ENCODE data around the gene TLL2.

The TLL2 gene

GRCh38 chr10:96460316-96460715 lies 53.4 kb downstream of the TLL2 start:
- no peak for DNase-seq

DNA sequence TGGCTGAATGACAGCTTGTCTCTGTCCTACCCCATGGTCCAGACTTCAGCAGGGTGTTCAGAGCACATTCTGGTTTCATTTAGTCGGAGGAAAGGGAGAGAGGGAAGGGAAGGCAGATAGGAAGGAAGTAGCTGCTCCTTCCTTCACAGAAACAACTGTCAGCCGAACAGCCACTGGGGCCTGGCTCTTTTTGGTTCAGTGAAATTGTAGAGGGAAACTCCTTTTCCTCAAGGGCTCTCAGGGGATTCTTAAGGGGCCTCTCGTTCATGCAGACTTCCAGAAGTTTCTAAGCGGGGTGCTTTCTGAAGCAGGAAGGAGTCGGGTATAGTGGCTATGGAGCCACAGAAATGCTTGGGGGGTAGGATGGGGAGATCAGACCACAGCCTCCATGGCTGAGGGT lies 56.4 kb downstream of the TLL2 start:
- DNase-seq, result no peak

DNA sequence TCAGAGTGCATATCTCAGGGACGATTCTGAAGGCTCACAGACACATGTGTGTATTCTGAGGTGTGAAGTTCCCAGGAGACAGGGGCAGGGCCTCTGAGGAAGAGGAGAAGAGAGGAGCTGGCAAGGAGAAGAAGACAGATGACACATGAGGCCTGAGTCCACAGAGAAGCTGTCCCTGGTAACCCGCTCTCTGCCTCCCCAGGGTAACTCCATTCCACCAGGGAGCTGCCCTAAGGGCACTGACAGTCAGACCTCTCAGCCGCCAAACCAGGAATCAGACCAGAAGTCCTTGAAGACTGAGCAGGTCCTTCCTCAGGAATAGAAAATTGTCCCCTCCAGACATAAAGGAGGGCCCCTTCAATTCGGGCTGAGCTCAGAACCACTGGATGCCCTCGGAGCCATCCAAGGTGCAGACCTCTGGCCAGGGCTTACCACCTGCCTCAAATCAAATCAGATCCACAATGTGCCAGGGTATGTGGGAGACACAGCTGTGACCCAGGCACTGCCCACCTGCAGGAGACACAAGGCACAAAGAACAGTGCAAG lies 57.4 kb downstream of the TLL2 start:
- DNase-seq, result no peak

DNA sequence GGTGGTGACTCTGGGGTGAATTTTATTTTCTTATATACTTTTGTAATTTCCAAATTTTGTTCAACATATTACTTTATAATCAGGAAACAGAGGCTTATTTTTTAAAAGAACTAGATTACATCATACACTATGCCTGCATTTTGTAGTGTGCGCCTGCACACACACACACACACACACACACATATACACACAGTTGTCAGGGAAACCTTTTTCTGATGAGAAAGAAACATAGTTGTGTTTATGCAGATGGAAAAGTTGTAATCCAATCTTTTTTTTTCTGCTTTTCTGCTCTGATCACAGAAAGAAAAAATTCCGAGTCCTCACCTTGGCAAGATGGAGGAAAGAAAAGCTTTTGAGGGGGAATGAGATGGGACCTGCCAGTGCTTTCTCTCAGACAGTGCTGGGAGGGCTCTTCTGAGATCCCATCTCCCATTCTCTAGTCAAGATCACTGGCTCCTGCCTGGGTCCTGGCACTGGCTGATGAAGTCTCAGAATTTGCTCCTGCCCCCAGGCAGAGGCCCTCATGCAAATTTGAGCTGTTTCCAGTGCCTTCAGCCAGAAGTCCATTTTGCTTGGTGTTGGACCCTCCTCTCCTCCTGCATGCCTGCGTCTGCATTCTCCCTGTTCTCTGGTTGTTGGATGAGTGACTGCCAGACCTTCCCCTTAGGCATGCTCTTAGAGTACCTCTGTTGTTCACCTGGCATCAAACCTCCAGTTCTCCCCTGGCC lies 59.7 kb downstream of the TLL2 start:
- no peak for DNase-seq

DNA sequence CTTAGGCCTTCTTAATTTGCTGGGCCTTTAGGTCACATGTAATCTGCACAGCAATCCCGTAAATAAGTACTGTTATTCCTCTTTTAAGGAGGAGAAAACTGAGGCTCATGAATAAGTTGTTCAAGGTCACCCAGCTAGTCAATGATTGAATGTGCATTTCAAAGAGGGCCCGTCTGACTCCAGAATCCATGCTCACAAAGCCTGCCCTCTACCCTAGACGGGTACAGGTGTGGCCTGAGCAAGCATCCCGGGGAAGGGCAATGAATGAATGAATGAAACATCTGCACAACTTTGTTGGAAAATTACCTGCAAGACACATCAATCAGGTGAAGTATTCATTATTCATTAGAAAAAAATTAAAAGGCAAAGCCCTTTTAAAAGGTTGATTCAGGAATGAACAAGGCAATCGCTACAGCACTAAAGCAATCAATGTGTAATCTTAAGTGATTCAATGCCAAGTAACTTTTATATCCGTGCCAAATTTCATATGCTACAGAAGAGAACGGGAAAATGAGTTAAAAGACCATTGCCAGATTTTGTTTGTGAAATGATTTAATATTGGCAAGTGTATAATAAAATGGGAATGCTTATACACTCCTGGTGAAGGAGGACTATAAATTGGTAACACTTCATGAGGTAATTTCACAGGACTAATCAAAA lies 61.1 kb downstream of the TLL2 start:
- DNase-seq, result no peak

DNA sequence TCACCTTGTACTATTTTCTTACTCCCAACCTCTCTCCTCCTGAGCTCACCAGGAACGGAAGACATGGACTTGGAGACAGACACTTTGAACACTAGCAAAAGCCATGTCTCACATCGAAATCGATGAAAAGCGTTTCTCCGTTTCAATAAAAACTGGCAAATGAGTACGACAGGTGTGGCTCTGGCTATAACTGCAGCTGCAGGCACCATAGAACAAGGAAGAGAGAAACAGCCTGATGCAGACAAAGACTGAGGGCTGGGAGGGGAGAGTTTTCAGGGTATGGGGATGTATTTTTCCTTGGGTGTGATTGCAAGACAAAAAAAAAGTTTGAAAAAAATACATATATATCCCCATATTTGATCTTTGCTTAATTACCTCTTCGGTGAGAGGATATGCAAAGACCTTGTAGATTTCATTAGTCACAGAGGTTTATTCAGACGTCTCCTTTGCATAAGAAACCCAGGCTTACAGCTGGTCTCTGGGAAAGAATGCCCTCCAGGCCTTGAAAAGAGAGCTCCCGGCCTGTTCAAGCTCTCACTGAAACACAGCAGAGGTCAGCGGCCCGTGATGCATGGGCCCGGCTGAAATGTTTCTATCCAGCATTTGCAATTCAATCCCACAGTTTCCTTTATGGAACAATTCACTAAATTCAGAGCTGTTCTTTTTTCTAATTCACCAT lies 63.1 kb downstream of the TLL2 start:
- DNase-seq, result peak; percentile 14

DNA sequence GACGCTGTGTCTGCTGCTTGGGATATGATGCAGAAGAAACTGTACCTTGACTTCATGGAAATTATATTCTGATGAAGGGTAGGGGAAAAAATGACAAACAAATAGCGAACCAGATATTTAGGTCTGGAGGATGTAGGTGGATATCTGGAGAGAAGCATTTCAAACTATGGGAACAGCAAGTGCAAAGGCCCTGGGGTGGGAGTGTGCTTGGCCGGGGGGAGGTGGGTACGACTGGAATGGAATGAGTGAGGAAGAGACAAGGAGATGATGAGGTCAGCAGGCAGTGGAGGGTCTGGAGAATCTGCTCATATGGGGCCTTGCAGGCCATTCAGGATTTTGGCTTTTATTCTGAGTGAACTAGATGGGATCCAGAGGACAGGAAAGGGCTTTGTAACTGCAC lies 65.2 kb downstream of the TLL2 start:
- no peak for DNase-seq

DNA sequence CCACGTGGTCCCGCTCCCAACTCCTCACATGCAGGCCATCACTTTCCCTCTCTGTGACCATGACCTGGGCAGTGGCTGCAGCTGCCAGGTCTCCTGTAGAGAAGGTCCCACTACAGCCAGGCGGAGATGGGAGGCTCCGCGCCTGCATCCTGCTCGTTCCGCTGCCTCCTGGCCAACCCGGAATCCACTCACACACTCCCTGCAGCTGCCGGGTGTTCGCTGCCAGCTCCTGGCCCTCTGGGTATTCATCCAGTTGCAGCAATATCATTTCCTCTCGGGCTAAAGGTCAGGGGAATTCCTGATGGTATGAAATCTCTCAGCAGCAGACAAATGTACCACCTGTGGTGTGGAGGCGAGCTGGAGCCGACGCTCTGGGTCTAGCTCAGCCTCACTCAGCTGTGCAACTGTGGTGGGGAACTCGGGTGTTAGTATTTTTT lies 65.7 kb downstream of the TLL2 start:
- peak; percentile 57 for DNase-seq

GRCh38 chr10:96446966-96447596 lies 66.6 kb downstream of the TLL2 start:
- no peak for DNase-seq

DNA sequence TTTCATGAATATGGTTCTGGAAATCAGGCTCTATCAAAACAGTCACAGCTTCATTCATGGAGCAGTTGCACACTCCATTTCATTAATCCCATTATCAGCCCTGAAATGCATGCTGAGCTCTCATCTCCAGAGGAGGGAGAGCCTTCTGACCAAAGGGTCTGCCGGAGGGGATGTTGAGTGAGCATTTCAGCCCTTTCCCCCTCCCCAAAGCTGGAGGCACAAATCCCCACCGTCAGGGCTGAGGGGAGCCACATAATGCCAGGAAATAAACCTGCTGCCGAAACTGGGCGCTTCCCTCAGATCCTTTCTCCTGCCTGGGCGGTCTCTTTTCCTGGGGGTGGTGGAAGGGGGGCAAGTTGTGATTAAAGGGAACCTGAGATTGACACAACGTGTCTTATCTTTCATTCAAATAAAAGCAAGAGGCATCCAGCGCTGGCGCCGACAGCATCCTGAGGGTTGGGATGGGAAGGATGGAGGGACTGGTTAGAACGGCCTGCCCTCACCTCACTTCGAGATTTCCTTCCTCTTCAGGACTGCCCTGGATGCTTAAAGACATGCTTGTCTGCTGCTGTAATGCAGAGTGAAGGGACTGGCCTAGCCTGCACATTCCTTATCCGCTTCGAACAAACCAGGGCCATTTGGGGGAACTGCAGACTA lies 71.6 kb downstream of the TLL2 start:
- DNase-seq, result peak; percentile 50

DNA sequence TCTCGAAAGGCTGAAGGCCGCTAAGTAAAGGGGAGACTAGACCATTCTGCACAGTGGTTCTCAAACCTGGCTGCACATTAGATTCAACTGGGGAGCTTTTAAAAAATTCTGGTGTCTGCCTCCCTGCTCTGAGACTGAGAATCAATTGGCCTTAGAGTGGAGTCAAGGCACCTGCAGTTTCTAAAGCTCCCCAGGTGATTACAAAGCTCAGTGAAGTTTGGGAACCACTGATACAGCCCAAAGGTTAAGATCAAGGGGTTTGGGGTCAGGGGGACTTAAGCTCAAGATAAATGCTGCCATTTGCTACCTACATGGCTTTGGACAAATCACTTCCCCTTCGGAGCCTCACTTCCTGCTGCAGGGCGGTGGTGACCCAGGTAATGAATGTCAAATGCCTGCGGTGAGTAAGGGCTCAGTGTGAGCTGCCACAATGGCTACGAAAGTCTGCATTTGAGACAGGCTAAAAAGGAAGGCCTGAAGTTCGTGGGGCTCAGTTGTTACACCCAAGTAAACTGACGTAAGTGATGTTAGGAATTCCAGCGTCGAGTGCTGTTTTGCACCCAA lies 72.3 kb downstream of the TLL2 start:
- peak; percentile 49 for DNase-seq

- peak; percentile 38 for DNase-seq
Measured at GRCh38 chr10:96440361-96441292, 73.1 kb downstream of the TLL2 start.

DNA sequence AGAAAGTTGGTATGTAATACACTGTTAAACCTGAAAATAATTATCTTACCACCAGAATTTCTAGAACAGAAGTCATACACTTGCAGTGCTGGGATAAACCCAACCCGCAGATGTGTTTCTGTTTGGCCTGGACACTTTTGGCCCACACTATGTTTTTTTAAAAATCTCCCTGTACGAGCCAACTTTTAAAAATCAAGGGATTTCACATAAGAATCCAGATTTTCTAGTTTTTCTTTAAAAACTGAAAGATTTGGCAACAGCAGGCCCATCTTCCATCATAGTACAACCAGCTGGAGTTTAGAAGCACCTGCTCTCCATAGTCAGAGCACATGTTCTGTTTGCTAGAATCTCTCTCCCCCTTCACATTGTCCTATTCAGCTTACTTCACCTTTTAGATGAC lies 74.0 kb downstream of the TLL2 start:
- DNase-seq, result no peak

DNA sequence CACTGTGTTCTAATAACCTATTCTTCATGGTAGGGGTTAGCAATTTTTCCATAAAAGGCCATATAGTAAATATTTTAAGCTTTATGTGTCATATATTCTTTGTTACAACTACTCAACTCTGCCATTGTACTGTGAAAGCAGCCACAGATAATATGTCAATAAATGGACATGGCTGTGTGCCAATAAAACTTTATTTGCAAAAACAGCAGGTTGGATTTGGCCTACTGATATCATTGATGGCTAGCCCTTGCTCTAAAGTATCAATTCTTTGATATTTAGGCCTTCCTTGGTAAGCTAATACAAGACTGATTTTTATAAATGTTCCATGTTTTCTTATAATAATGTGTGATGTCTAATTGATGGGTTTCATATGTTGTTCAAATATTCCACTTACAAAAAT lies 77.7 kb downstream of the TLL2 start:
- DNase-seq, result no peak

DNA sequence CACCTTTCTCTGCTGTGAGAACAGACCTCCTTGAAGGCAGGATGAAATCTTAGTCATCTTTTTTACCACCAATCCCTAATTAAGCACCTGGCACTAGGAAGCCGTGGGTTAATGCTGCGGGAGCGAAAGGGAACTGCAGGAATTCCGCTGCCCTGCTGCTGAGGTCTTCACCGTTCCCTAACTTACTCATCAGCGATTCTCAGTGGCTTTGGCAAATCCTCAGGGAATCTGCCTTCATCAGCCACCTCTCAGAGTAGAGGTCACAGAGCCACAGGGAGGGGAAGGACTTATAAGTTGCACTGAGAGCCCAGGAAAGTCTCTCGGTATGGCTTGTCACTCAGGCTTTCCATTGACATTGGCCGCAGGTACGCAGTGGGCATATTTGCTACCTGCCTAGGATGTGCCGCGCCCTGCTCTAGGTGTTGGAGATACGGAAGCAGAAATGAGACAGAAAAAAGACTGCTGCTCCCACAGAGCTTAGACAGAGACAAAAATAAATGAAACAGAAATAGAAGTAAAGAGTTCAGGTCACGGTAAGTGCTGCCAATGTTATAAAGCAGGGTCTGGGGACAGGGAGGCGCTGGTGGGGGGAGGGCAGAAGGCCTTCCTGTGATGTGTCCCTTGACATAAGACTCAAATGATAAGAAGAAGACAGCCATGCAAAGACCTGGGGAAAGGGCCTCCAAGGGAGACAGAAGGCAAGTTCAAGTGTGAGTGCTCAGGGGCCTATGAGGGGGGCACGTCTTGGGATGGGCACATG lies 82.3 kb downstream of the TLL2 start:
- no peak for DNase-seq

DNA sequence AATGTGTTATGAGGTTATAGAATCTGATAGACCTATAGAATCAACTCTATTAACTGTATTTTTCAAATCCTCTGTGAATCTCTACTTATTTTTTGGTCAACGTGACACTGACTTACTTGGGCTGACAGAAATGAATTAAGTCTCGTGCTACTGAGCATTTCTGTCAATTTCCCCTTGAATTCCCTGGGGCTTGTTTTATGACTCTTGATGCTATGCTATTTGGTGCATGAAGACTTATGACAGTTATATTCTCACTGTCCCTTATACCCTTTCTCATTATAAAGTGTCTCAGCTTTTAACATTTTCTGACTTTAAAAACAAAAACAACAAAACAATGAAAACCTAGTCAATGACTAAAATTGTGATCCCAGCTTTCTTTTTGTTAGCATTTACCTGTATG lies 86.4 kb downstream of the TLL2 start:
- DNase-seq, result no peak

DNA sequence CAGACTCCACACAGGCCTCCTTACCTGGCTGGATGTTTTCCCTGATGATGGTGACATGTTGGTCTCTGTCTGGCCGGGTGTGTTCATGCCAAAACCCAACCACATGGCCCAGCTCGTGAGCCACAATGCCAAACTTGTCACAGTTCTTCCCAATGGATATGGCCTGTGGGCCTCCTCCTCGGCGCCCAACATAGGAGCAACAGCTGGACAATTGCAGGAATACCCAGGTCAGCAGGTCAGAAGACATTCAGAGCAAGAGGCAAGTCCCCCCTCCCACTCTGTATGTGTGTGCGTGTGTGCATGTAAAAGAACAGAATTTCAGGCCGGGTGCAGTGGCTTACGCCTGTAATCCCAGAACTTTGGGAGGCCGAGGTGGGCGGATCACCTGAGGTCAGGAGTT lies 91.2 kb downstream of the TLL2 start:
- DNase-seq, result no peak

GRCh38 chr10:96421995-96422394 lies 91.7 kb downstream of the TLL2 start:
- no peak for DNase-seq

GRCh38 chr10:96420228-96421009 lies 93.3 kb downstream of the TLL2 start:
- no peak for DNase-seq

- no peak for DNase-seq
Measured at GRCh38 chr10:96419351-96419750, 94.4 kb downstream of the TLL2 start.

Measured in eye (tissue), 1 donor.